GM12878 (cell line): ENCODE data around the gene ANXA11.

Experiments used
- BHLHE40 ChIP-seq, 2 experiments: fragments of 450-650 bp in 1 of 2; IDR thresholded peaks; 2 replicates each; pipeline ENCODE4 v1.6.1; 2011 to 2017; ENCODE audit warnings: low read depth in 2 of 2, borderline replicate concordance in 1 of 2, improper control_type of control experiment in 1 of 2, low read length in 1 of 2, mild to moderate bottlenecking in 1 of 2
- NRF1 ChIP-seq: conservative IDR thresholded peaks from 2 replicates; pipeline ENCODE4 v1.6.1; 2011; ENCODE audit warnings: mild to moderate bottlenecking, low read depth, low read length, improper control_type of control experiment
- POLR2AphosphoS2 ChIP-seq: IDR thresholded peaks from 2 replicates; pipeline ENCODE4 v1.6.1; 2011; ENCODE audit warnings: low read depth, mild to moderate bottlenecking, low read length, improper control_type of control experiment, moderate library complexity
- ZNF622 ChIP-seq: fragments of 450-650 bp; IDR thresholded peaks from 2 replicates; pipeline ENCODE4 v1.6.1; 2017; ENCODE audit warnings: mild to moderate bottlenecking, inconsistent platforms

GRCh38 chr10:80173466-80173865 is 31.9 kb downstream of the ANXA11 start:
- TF ChIP-seq ZNF622 (no peak), BHLHE40 (IDR thresholded peaks at IDR 0.05; ENCODE audit: borderline replicate concordance in 1 of 2, low read depth in 2 of 2, low read length in 1 of 2) (no peak), POLR2AphosphoS2 (no peak), NRF1 (no peak)
